Stimulated activated CD4-positive, alpha-beta T cell treated with anti-CD3 and anti-CD28 coated beads, TNF-alpha, amount 100 ng/mL, for 1 hour (primary cell): ENCODE data around the gene OPRD1.
"Not testable (repeated sequence)": the region's sequence is repeated elsewhere in the genome, so short reads cannot be mapped to it uniquely, and the experiment has no call there.

Experiments used
- DNase-seq, 3 donors: peaks; one replicate each; pipeline ENCODE4 v3.0.0-alpha.2; 2020; ENCODE audit warnings: low read depth in 3 of 3, low spot score in 1 of 3

The OPRD1 gene

DNA sequence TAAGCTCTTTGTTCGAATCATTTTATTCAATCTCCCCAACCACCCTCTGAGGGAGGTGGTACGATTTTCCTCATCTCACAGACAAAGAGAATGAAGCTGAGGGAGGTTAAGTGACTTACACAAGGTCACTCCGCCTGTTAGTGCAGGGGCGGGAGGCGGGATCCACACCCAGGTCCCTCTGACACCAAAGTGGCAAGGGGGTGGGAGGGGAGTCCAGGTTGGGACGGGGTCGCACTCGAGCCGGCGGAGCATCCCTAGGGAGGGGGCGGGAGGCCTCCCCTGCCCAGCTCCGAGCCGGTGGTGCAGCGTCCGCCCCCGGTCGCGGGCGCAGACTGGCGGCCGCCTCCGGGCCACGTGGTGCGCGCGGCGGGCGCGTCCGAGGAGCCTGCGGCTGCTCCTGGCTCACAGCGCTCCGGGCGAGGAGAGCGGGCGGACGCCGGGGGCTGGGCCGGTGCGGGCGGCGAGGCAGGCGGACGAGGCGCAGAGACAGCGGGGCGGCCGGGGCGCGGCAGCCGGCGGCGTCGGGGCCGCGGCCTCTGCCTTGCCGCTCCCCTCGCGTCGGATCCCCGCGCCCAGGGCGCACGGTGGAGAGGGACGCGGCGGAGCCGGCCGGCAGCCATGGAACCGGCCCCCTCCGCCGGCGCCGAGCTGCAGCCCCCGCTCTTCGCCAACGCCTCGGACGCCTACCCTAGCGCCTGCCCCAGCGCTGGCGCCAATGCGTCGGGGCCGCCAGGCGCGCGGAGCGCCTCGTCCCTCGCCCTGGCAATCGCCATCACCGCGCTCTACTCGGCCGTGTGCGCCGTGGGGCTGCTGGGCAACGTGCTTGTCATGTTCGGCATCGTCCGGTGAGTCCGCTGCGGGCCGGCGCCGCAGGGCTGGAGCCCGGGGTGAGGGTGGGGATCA, at the start of gene OPRD1:
Gene OPRD1, plus strand, starts transcription at position 405 of the 903 bp plus-strand sequence. Its CDS starts 214 bp downstream, at position 619.
- DNase-seq, result no peak

DNA sequence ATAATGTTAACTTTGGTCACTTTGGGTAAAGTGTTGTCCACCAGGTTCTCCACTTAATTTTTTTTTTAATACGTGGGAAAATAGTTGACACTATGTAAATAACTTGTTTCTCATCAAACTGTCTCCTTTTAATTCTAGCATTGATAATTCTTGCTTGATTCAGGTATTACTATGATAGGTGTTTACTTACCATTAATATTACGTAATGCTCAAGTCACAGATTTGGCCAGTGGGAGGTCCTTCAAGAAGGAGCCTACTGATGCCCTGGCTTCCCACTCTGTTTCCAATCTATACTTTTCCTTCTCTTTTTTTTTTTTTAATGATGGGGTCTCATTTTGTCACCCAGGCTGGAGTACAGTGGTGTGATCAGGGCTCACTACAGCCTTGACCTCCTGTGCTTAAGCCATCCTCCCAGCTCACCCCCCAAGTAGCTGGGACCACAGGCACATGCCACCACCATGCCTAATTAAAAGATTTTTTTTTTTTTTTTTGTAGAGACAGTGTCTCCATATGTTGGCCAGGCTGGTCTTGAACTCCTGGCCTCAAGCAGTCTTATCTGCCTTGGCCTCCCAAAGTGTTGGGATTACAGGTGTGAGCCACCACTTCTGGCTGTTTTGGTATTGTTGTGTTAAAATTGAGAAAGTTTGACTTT, 45.3 kb upstream of the OPRD1 start:
- no peak for DNase-seq

DNA sequence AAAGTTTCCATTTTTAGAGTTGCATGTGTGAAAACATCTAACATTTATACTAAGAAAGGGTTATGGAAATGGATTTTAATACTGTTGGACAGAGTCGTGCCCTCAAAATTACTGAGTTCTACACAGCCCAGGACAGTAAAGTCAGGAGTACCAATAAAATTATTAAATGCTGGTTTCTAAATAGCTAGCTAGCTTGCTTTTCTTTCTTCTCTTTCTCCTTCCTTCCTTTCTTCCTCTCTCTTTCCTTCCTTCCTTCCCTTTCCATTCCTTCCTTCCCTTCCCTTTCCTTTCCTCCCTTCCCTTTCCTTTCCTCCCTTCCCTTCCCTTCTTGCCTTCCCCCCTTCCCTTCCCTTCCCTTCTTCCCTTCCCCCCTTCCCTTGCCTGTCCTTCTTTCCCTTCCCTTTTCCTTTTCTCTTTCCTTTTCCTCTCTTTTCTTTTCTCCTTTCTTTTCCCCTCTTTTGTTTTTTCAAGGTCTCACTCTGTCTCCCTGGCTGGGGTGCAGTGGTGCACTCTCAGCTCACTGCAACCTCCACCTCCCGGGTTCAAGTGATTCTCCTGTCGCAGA, 41.3 kb upstream of the OPRD1 start:
- no peak for DNase-seq

DNA sequence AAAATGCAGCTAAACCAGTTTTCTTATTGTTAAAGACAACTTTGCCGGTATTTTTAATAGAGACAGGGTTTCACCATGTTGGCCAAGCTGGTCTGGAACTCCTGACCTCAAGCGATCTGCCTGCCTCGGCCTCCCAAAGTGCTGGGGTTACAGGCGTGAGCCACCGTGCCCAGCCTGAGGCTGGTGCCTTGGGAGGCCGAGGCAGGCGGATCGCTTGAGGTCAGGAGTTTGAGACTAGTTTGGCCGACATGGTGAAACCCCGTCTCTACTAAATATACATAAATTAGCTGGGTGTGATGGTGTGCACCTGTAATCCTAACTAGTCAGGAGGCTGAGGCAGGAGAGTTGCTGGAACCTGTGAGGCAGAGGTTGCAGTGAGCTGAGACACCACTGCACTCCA, 40.0 kb upstream of the OPRD1 start:
- DNase-seq, result not testable (repeated sequence)

DNA sequence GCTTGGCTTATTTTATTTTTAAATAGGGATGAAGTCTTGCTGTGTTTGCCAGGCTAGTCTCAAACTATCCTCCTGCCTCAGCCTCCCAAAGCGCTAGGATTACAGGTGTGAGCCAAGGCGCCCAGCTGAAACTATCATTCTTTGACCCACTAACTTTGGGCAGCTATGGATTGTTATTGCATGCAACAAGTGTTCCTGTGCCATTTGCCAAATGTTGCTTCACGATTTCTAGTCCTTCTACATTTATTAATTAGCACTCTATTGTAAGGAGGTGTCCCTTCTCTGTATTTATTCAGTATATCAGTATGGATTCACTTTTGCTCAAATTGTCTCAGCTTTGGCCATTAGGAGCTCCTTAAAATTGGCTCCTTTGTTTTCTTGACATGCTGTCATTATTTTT, 38.9 kb upstream of the OPRD1 start:
- DNase-seq, result no peak

DNA sequence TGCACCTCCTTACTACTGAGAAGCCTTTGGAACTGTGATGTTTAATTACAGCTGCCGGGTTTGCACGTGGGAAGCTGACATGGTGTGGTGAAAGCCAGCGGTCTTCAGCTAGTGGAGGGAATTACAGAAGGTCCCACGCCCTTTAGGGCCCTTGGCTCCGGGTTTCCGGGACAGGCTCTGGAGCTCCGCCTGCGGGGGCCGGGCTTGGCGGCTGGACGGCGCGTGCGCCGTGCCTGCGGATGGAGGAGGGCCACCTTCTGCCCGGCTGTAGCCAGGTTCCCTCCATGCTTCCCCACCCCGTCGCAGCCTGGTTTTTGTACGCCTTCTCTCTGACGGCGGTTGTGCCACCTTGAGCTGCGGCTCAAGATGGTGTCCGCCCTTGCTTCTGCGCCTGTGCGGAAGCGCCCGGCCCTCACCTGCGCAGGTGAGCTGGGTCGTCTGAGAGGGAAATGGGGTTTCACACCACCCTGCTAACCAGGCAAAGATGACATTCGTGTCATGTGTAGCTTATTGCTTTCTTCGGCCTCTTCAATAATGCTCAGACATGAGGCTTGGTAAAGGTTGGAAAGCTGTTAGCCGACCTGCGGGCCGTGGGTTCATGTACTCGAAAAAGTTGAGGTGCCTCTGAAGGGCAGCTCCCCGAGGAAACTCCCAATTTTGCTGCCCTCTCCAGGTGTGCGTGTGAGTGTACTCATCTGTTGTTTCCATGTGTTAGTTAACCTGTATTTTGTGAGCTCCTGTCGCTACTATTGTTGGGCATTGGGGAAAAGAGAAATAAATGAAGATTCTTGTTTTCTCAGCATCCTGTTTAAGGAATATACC, 36.6 kb upstream of the OPRD1 start:
- peak; percentile 9 to 34 (median 18) for DNase-seq

DNA sequence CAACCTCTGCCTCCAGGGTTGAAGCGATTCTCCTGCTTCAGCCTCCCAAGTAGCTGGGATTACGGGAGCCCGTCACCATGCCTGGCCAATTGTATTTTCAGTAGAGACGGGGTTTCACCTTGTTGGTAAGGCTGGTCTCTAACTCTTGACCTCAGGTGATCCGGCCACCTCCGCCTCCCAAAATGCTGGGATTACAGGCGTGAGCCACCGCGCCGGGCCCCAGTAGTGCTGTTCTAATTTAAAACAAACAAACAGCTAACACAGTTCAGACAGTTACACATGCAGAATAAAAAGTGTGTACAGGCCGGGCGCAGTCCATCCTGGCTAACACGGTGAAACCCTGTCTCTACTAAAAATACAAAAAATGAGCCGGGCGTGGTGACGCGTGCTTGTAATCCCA, 35.6 kb upstream of the OPRD1 start:
- DNase-seq, result no peak

DNA sequence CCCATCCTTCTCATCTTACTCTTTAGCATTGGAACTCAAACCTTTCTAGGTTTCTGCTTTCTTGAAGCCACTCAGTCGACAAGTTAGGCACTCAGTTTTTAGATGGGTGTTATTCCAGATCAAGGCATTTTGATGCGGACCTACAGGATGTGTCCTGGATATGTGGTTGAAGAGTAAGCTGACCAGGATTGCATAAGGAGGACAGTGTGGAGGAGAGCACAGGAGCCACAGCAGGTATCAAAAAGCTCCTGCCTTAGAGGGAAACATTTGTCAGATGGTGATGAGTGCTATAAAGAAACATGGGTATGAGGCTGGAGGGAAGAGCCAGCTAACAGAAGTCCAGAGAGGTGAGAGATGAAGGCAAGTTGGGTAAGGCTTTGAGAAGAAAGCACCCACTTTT, 33.9 kb upstream of the OPRD1 start:
- no peak for DNase-seq

DNA sequence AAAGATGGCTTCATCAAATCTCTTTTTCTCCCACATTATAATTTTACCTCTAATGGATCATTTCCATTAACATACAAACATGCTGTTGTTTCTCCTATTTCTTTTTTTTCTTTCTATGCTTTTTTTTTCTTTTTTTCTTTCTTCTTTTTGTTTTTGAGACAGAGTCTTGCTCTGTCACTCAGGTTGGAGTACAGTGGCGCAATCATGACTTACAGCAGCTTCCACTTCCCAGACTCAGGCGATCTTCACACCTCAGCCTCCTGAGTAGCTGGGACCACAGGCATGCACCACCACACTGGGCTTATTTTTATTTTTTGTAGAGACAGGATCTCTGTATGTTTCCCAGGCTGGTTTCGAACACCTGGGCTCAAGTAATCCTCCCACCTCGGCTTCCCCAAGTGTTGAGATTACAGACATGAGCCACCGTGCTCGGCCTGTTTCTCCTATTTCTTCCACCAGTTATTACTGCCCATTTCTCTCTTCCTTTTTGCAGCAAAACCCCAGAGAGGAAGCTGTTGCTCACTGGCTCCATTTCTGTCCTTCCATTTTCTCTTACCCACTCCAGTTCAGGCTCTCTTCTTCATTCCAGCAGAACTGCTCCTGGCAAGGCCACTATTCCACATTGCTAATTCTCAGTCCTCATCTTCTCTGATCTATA, 32.1 kb upstream of the OPRD1 start:
- DNase-seq, result no peak

DNA sequence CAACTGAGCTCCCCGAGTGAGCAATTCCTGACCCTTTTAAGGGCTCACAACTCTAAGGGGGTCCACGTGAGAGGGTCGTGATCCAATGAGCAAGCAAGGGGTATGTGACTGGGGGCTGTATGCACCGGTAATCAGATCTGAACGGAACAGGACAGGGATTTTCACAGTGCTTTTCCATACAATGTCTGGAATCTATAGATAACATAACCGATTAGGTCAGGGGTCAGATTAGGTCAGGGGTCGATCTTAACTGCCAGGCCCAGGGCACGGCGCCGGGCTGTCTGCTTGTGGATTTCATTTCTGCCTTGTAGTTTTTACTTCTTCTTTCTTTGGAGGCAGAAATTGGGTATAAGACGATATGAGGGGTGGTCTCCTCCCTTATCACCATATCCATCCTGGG, 30.7 kb upstream of the OPRD1 start:
- no peak for DNase-seq

DNA sequence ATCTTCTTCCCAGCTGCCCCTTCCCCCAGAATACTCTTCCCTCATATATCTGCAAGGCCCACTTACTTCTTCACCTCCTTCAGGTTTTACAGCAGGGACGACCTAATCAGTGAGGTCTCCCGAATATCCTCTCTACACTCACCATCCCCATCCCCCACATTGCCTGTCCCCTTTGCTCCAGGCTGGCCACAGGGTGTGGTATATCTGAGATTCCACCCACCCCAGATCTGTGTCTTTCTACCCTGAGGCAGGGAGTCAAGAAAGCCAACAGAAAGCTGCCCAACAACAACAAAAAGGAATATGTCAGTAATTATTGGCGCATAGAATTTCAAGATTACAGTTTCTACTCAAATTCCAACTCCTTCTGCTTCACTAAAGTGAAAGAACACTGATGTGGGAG, 30.0 kb upstream of the OPRD1 start:
- DNase-seq, result no peak

DNA sequence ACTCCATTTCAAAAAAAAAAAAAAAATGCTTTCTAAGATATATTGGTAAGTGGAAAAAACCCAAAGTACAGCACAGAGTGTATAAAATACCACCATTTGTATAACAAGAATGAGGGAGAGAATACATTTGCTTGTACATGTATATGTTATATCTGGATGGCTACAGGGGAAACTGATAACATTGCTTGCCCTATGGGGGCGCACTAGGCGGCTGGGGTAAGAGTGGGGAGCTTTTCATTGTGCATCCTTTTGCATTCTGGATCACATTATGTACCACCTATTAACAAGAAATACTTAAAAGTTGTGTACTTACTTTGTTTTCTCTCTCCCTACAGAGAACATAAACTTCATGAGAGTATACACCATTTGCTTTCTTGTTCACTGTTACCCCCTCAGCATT, 28.6 kb upstream of the OPRD1 start:
- no peak for DNase-seq

DNA sequence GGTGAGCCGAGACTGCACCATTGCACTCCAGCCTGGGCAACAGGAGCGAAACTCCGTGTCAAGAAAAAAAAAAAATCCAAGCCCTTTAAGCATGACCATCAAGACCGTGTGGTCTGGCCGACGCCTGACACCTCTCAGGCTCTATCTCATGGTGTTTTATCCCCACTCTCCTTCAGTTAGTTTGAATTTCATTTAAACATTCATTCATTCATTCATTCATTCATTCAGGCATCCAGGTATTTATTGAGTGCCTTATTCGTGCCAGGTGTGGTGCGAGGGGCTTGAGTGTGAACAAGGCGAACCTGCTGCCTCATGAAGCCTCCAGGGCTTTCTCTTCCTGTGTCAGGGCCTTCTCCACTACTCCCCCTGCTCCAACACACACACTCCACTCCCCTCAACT, 22.6 kb upstream of the OPRD1 start:
- DNase-seq, result no peak

DNA sequence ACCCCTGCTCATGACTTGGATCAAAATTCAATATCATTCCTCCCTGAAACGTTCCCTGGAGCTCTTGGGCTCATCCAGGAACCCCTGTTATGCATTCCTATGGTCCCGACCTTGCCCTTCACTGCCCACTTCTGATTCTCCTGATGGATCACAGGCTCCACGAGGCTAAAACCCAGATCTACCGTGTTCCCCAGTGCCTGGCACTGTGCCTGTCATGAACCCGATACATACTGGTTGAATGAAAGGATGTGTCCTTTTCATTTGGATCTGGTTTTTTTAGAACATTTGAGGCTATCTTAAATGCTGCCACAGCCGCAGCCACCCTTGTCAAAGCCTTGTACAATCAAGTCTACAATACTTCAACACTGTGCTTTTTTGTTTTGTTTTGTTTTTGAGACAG, 22.2 kb upstream of the OPRD1 start:
- DNase-seq, result no peak

DNA sequence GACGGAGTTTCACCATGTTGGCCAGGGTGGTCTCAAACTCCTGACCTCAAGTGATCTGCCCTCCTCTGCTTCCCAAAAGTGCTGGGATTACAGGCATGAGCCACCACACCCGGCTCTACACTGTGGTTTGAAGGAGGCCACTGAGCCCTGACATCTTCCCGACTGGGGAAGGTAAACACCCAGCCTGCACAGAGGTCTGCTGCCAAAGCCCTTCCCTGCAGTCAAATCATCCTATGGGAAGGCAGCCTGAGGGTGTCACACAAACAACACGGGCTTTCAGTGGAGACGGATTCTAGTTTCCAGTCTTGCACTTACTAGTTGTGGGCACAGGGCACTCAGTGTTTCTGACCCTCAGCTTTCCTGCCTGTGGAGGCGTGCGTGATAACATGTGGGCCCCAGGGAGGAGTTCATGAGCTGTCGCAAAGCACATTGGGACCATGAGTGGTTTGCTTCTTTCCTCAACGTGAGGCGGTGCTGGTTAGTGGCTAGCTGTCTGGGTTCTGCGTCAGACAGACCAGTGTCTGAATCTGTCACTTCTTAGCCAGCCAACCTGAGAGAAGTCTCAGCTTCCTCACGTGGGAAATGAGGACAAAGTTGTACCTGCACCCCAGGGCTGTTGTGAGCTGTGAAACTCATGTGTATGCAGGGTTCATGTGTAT, 21.5 kb upstream of the OPRD1 start:
- DNase-seq, result no peak

DNA sequence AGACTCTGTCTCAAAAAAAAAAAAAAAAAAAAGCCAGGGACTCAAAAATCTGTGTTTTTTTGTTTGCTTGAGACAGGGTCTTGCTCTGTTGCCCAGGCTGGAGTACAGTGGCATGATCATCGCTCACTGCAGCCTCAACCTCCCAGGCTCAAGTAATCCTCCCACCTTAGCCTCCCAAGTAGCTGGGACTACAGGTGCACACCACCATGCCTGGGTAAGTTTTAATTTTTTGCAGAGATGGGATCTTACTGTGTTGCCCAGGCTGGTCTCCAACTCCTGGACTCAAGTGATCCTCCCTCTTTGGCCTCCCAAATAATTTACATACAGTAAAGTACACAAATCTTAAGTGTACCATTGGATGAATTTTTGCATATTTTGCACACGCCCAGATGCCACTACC, 20.0 kb upstream of the OPRD1 start:
- not testable (repeated sequence) for DNase-seq

DNA sequence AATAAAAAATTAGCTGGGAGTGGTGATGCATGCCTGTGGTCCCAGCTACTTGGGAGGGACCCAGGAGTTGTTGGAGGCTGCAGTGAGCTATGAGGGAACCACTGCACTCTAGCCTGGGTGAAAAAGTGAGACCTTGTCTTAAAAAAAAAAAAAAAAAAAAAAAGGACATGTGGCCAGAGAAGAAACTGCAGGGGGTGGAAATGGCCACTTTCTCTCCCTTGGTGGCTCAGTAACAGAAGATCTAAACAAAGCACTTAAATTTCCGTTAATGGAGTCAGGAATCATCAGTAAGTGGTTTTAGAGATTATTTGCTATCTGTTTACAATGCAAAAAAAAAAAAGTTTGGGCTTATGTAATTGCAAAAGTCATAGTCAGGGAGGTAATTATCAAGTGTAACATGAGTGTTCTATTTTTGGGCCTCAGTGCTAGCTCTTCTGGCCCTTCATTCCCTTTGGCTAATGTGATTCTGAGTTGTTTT, 19.3 kb upstream of the OPRD1 start:
- DNase-seq, result no peak

DNA sequence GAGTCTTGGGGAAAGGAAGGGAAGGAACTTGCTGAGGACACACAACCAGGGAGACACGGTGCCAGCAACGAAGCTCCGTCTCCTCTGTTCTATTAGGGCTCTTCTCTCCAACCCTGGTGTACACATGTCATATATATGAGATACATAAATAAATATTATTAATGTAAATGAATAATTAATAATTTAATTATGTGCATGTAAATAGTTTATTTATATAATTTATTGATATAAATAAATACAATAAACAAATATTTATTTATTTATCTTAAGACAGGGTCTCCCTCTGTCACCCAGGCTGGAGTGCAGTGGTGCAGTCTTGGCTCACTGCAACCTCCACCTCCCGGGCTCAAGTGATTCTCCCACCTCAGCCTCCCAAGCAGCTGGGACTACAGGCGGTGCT, 17.4 kb upstream of the OPRD1 start:
- not testable (repeated sequence) for DNase-seq

DNA sequence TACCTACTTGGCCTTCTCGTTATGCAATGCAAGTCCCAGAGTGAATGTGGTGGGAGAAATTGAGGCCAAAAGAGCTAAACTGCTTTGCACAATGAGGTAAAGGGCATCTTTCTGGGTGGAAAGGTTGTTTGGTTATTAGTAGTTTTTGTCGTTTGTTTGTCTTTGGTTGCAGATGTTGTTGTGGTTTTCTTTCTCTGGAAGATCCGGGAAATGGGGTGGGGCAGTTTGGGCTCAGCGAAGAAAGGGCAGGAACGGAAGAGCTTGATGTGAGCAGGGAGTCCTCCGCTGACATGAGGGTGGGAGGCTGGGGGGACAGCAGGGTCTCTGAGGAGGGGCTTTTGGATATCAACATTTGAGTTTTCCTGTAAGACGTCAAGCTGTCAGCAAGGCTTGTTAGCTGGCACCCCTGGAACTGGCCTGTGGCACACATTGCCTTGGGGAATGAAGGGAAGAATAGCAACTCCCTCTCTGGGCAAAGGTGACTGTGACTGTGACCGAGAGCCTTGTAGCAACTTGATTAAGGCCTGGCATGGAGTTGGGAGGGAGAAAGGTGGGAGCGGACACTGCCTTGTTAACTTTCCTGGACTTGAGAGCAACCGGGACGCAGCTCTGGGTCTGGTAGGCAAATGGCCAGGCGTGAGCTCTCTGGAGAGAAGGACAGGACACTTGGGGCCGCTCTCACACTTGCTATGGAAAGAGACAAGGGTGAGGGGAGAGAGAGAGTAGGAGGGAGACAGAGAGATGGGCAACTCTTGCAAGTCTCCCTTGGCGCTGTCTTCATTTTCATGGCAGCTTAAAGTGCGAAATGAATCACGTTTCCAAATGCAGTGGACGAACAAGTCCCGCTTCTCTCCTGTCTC, 15.4 kb upstream of the OPRD1 start:
- no peak for DNase-seq
